HG03196 (cell line): Measurements from ENCODE around the gene FAM20B.
"Not testable (repeated sequence)": the region's sequence is repeated elsewhere in the genome, so short reads cannot be mapped to it uniquely, and the experiment has no call there.

ENCODE experiments used
- ATAC-seq: cut with Tn5 transposase; IDR thresholded peaks from one replicate; pipeline ENCODE4 v1.9.1; 2021; ENCODE audit not compliant: unreplicated experiment

Gene FAM20B

DNA sequence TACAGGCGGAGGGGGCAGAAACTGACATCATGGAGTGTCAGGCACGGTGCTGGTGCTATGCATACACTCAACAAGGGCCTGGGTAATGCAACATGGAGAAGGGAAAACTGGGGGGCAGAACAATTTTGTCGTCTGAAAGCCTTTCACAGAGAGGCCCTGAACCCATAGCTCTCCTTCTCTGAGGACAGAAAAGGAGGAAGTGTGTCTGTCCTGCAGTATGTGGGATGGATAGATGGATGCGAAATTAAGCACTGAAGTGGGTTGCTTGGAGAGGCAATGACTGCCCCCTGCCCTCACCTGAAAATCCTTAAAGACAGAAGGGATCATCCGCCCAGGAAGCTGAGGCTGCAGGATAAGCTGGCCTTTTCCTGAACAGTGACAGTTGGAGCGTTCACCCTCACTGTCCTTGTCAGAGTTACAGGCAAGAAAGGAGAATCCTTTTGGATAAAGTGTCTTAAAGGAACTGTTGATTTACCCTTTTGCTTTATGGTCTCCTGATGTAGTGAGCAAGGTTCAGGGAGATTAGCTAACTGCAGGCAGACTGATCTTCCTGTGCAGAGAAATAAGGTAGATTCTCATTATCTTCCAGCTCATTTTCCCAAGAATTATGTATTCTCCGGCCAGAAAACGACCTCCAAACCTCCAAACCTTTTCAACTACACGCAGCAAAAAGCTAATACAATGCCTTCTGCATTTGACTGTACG is 1.6 kb upstream of the FAM20B start:
- no peak for ATAC-seq

DNA sequence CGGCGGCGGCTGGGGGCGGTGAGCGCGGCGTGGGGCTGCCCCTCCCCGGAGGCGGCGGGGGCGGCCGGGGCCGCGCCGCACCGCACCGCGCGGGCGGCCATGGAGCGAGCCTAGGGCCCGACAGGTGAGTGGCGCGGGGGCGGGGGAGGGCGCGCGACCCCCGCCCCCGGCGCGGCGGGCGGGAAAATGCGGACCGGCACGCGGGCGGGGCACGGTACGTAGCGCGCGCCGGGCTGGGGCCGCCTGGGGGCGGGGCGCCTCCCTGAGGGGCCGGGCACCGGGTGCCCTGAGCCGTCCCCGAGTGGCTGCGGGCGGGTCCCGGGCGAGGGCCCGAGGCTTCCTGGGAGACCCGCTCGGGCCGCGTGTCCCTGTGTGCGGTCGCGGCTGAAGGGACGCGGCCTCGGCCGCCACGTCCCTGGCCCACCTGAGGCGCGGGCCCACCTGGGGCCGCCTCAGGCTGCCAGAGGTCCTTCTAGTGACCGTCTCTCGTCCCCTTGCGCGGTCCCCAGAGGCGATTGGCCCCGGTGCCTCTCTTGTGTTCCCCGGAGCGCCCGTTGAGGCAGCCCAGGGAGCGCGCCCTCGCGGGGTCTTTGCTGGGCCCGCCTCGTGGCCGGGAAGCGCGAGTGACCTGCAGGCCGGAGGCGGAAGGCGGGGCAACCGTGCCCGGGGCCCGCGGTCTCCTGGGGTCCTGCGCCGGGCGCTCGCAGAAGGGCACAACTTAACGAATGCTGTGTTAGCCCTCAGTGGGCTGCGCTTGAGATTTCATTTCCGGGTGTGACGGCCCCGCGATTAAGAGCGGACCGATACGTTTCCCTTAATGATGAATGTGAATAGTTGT is 500 bp downstream of the FAM20B start:
- peak; percentile 75 for ATAC-seq

DNA sequence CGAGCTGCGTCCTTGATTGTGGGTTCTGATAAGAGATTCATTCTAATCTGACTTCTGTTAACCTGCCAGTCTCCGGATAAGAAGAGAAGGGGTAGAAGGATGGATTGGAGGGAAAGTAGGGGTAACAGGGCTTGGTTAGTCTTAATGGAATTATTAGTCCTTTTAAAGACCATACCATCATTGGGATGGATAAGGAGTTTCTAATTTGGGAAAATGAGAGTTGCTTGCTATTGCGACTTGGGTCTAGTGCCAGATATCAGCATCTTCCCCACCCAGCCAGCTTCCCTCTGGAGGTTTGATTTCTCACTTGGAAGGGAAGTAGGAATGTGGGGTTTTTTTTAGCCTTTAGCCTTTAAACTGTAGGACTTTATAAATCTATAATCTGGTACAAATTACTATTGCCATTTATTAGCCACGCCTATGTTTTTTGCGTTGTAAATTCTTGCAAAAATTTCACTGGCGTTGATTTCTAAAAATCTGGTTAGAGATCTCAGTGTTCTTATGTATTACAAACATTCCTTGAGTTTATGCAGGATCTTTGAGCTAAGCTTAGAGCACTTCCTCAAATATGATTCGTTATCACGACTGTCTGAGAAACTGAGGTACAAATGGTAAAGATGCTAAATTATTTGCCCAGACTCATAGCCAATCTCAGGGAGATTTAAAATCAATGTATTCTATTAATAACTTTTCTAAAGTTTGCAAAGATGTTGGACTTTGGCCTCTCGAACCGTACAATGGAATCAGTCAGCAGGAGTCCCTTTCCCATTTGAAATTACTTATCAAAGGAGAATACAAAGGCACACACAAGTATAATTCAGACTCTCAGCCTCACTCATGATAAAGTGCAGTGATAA is 1.3 kb downstream of the FAM20B start:
- no peak for ATAC-seq

DNA sequence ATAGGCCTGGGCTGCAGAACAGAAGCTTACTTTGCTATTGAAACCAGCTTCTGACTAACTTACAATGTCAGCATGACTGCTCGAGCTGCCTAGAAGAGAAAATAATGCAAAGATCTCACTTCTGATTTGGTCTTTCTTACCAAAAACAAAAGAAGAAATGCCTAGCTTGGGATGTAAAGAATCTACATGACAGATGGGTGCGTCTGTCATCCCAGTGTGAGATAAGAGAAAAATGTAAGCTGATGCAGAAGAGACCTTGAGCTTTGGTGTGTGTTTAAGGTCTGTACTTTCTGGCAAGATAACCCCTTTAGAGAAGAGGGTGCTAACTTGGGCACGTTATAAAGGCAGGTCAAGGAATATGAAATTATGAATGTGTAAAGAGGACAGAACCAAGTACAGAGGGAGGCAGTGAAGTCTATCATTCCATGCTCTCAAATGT is 3.6 kb downstream of the FAM20B start:
- no peak for ATAC-seq

DNA sequence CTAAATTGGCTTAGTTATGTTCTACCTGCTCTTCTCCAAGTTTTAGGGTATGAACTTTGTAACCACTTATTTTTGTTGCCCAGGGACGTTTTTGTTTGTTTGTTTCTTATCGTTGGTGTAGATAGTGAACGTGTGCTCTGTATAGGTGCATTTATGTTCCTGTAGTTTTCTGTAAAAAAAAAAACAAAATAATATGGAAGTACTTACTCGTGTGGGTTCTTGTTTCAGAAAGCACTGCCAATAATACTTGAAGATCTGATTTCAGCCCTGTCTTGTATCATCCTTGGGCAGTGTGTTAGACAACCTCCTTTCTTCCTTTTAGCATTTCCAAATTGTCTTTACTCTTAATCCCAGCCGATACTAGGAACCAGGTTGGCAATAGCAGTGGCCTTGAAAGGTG is 4.4 kb downstream of the FAM20B start:
- ATAC-seq: no peak

GRCh38 chr1:179030683-179031082 is 5.0 kb downstream of the FAM20B start:
- ATAC-seq: no peak

DNA sequence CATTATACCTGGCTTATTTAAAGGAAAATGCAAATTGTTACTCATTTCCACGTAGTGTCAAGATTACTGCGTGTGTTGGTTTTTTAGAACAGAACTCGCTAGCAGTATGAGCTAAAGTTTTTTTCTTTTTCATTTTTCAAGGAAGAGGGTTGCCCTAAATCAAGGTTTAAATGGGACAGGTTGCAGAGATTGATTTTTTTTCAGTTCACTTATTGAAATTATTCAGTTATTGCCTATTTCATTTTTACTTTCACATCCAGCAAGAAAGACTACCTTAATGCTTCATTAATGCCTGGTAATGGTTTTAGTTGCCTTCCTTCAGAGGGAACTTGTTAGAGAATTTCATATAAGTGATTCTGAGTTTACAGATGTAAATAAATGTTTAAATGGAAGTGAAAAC is 5.6 kb downstream of the FAM20B start:
- no peak for ATAC-seq

GRCh38 chr1:179031855-179032513 is 6.3 kb downstream of the FAM20B start:
- no peak for ATAC-seq

- peak; percentile 70 for ATAC-seq
Observed at GRCh38 chr1:179034720-179035119, 9.0 kb downstream of the FAM20B start.

DNA sequence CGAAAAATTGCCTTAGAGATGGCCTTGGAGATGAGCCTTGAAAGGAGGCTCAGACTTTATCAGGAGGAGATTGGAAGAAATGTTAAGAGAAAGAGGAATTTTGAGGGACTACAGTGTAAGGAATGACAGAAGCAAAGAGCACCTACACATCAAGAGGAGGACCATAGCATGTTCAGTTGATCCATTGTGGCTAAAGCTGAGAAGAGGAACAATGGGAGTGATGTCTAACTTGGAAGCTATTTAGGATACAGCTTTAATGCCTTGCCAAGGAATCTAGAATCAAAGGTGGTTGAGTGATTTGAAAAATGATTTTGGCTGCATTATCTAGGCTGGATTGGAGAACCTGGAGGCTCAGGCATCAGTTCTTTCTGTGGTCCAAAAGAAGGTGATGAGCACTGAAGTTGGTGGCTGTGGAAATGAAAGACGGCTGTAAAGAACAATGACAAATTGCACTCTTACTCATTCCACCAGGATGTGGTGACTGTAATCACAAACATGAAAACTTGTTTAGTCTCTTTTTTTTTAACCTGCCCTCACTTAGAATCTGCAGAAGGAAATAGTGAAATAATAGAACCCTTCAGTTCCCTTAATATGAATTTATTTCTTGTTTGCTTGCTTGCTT is 11.3 kb downstream of the FAM20B start:
- peak; percentile 54 for ATAC-seq

GRCh38 chr1:179038528-179039281 is 13.0 kb downstream of the FAM20B start:
- no peak for ATAC-seq

DNA sequence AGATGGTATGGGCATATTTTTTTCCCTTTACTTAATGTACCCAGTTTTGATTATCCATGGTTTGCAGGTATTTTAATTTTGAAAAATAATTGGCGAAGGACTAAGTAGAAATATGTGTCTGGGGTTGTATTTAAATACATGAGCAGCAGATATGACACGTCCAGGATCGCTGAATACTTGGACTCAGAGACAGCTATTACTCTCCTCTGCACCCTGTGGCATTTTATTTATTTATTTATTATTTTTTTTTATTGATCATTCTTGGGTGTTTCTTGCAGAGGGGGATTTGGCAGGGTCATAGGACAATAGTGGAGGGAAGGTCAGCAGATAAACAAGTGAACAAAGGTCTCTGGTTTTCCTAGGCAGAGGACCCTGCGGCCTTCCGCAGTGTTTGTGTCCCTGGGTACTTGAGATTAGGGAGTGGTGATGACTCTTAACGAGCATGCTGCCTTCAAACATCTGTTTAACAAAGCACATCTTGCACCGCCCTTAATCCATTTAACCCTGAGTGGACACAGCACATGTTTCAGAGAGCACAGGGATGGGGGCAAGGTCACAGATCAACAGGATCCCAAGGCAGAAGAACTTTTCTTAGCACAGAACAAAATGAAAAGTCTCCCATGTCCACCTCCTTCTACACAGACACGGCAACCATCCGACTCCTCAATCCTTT is 13.9 kb downstream of the FAM20B start:
- ATAC-seq: not testable (repeated sequence)

- not testable (repeated sequence) for ATAC-seq
Observed at GRCh38 chr1:179040175-179040551, 14.5 kb downstream of the FAM20B start.

DNA sequence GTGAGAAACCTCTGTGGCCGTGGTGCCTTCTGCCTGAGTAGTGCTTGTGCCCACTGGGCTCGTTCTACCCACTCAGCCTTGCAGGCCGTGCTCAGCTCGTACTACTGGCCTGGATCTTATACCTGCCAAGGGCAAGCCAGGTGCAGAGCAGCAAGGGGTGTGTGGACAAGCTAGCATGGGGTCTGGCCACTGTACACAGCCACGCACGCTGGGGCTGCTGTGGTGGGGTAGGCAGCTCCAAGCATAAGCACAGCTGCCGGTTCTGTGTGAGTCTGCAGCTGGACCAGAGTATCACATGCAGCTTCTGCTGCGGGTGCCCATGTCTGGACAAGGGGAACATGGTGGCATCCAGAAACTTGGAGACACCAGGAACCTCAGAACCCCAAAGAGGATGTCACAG is 16.4 kb downstream of the FAM20B start:
- ATAC-seq: no peak

GRCh38 chr1:179042700-179043099 is 17.0 kb downstream of the FAM20B start:
- no peak for ATAC-seq

DNA sequence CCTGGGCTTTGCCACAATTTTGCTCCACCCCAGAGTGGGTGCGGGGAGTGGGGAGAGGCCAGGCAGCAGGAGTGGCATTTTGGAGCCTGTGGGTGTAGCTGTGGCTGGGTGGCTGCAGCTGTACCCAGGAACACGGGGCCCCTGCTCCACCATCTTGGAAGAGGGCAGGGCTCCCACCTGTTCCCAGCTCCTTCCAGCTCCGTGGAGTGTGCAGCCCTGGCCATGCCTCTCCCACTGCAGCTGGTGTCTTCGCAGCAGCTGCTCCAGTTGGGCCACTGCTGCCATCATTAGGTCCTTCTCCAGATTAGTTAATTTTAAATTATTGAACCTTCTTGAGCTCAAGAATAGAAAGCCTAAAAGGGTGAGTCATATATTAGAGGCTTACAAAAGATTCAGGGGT is 17.6 kb downstream of the FAM20B start:
- ATAC-seq: no peak

DNA sequence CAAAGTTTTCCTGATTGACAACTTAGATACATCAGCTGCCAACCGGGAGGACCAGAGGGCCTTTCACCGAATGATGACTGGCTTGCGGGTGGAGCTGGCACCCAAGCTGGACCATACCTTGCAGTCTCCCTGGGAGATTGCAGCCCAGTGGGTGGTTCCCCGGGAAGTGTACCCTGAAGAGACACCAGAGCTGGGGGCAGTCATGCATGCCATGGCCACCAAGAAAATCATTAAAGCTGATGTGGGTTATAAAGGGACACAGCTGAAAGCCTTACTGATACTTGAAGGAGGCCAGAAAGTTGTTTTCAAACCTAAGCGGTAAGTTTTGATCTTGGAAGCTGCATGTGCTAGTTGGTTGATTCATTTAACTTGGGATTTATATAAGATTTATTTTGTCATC is 18.2 kb downstream of the FAM20B start:
- ATAC-seq: no peak

DNA sequence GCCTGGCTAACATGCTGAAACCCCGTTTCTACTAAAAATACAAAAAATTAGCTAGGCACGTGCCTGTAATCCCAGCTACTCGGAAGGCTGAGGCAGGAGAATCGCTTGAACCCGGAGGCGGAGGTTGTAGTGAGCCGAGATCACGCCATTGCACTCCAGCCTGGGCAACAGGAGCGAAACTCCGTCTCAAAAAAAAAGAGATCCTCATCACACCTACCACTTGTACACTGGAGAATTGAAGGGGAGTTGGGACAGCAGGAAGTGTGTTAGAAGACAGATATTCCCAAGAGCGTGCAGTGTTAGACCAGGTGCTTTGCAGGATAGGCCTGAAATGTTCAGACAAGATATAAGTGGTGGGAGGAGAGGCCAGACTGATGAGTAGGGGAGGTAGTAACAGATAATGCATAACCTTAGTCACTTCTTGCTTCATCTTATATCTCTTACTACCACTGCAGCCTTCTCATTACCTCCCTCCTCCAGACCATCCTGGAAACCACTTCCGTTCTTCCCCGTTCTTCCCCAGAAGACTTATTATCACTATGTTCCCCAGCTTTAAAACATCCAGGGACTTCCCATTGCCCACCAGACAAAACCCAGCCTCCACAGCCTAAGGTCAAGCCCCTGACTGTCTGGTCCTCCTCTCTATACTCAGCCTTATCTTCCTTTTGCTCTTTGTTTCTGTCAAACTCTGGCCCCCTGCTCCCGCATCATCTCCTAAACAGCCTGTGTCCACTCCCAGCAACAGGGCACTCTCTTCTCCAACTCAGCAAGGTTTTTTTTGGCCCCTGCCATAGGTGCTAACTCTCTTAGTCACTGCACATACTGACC is 21.3 kb downstream of the FAM20B start:
- no peak for ATAC-seq
